ENCODE results near the gene ATG2A. TPM values are rescaled to one million over a fixed set of nuclear protein-coding genes. Genes with fewer than 3 reads are reported as not detected.

ATG2A gene
- total and polyA plus RNA-seq, 9 donors: 7.5 to 16.0 (median 12.2) TPM

DNA sequence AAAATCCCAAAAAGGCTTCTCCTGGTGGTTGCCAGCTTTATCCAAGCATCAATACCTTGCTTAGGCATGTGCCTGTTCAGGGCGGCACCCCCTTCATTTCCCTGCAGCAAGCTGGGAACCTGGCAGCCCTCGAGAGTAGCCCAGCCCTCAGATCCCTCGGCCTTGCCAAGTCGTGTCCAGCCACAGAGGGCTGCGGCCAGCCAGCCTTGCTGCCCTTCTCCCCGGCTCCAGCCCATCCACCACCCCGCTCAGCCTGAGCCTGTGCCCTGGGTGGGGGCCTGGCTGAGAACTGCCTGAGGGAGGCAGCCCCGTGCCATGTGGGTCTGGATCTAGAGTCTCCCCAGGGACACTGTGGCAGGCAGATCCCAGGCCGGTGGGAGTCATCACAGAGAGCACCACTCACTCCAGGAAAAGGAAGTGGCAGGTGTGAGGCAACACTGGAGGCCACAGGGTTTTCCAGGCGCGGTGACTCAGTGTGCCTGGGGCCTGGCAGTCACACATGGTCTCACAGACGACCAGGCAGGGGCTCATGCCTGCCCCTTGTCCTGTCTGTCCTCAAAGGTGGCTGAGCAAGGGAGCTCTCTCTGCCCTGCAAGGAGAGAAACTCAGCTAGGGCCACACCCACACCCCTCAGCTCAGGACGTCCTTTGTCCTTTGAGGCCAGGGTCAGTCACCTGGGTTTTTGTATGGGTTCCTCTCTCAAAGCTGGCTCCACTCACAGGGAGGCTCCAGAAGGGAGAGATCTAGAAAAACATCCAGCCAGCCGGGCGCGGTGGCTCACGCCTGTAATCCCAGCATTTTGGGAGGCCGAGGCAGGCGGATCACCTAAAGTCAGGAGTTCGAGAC lies 60.4 kb downstream of the ATG2A start:
- Histone ChIP-seq H3K27ac (ENCODE audit: low read length) (peak overlapping the region; percentile 84), H3K9me3 (replicated peaks; ENCODE audit: control insufficient read depth, low read depth, low read length) (no peaks in the 10 kb centered on the region), H3K4me3 (ENCODE audit: low read length) (no peak overlapping the region), H3K27me3 (ENCODE audit: control insufficient read depth, insufficient read depth, low read length) (no peaks in the 10 kb centered on the region), H3K36me3 (ENCODE audit: control insufficient read depth, insufficient read depth, low read length) (peaks cover 80% of the 10 kb centered on the region), H3K4me1 (ENCODE audit: control insufficient read depth, insufficient read depth, low read length) (peaks cover 70% of the 10 kb centered on the region)
- WGBS (ENCODE audit: insufficient coverage): 64% methylated on average over 13 of the region's 20 CpGs
- no peak for DNase-seq

DNA sequence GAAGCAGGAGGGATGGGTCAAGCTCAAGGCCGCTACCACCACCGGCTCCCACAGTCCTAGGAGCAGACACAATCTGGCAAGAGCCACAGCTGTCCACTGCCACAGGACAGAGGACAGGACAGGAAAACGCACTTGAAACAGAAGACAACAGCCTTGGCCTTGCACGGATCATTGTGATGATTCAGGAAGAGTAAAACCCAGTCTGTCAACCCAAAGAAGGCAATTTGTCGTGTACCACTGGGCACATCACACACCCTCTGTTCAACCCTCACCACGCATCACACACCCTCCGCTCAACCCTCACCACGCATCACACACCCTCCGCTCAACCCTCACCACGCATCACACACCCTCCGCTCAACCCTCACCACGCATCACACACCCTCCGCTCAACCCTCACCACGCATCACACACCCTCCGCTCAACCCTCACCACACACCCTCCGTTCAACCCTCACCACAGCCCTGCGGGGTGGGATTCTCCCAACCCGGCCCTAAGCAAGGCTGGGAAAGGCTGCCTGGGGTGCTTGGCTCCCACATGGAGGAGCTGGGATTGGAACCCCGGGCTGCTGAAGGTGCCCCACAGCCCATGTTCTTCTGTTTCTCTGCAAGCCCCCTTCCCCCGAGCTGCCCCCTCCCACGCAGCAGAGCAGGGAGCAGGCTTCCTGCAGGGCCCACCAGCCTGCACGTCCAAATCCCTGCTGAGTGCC lies 61.3 kb downstream of the ATG2A start:
- peaks cover 73% of the 10 kb centered on the region for H3K4me1 ChIP-seq (ENCODE audit: control insufficient read depth, insufficient read depth, low read length)
- DNase-seq: no peak
- H3K9me3 ChIP-seq (replicated peaks; ENCODE audit: control insufficient read depth, low read depth, low read length): no peaks in the 10 kb centered on the region
- no peaks in the 10 kb centered on the region for H3K27me3 ChIP-seq (ENCODE audit: control insufficient read depth, insufficient read depth, low read length)
- peaks cover 84% of the 10 kb centered on the region for H3K36me3 ChIP-seq (ENCODE audit: control insufficient read depth, insufficient read depth, low read length)
- no peak overlapping the region for H3K4me3 ChIP-seq (ENCODE audit: low read length)
- WGBS (ENCODE audit: insufficient coverage): 79% methylated on average over 11 of the region's 22 CpGs
- peak overlapping the region; percentile 84 for H3K27ac ChIP-seq (ENCODE audit: low read length)

DNA sequence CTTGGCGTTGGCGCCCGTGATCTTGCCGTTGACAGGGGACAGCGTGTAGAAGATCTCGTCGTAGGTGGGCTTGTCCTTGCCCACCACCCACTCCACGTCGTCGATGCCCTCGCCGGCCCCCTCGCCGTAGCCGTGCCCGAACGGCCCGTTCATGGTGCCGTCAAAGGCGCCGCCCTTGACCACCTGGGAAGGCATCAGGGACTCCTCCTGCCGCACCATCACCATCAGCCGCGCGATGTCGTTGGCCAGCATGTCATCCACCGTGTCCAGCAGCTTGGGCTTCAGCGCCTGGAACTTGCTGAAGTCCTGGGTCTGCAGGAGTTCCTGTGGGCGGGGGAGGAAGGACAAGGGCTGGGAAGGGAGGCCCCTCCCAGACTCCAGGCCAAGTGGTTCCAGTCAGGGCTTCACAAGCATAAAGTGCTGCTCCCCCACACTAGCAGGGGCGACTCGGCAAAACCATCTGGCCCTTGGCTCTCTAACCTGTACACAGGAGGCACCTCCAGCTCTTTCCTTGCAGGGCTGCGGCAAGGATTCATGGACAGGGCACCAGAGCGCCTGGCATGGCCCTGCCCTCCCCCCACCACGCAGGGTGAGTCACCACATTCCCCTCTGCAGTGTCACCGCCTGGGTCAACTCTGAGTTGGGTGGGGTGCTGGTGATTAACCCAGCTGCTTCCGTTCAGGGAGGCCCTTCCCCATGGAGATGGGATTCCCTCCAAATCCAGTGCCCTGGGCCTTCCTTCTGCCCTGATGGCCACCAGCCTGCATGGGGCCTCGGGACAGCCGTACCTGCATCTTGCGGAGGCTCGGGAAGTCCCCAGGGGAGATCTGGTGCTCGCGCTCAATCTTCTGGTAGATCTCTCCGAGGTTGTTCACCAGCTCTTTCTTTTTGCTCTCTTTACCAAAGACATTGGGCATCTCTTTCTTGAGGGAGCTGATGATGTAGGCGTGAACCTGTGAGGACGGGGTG lies 62.2 kb downstream of the ATG2A start:
- Histone ChIP-seq H3K36me3 (ENCODE audit: control insufficient read depth, insufficient read depth, low read length) (peaks cover 79% of the 10 kb centered on the region), H3K4me3 (ENCODE audit: low read length) (no peak overlapping the region), H3K27ac (ENCODE audit: low read length) (peak overlapping the region; percentile 84), H3K4me1 (ENCODE audit: control insufficient read depth, insufficient read depth, low read length) (peaks cover 75% of the 10 kb centered on the region), H3K27me3 (ENCODE audit: control insufficient read depth, insufficient read depth, low read length) (no peaks in the 10 kb centered on the region), H3K9me3 (replicated peaks; ENCODE audit: control insufficient read depth, low read depth, low read length) (no peaks in the 10 kb centered on the region)
- WGBS (ENCODE audit: insufficient coverage): 73% methylated on average over 36 of the region's 45 CpGs
- peak; percentile 80 for DNase-seq

DNA sequence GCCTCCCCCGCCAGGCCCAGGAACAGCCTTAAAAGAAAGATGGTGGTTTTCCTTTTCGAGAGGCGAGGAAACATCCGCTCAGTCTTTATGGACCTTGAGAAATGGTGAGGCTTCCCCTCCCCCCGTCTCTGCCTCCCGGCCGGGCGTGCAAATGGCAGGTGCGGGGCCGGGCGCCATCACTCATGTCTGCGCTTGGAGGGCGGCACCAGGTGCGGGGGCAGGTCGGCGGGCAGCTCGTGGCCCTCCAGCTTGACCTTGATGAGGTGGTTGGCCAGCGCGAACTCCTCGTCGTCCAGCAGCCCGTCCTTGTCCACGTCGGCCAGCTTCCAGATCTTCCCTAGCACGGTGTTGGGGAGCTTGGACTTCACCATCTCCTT lies 62.9 kb downstream of the ATG2A start:
- Histone ChIP-seq H3K27ac (ENCODE audit: low read length) (peak overlapping the region; percentile 13), H3K4me3 (ENCODE audit: low read length) (no peak overlapping the region), H3K27me3 (ENCODE audit: control insufficient read depth, insufficient read depth, low read length) (no peaks in the 10 kb centered on the region), H3K4me1 (ENCODE audit: control insufficient read depth, insufficient read depth, low read length) (peaks cover 76% of the 10 kb centered on the region), H3K9me3 (replicated peaks; ENCODE audit: control insufficient read depth, low read depth, low read length) (no peaks in the 10 kb centered on the region), H3K36me3 (ENCODE audit: control insufficient read depth, insufficient read depth, low read length) (peaks cover 73% of the 10 kb centered on the region)
- WGBS (ENCODE audit: insufficient coverage): 89% methylated on average over 21 of the region's 25 CpGs
- no peak for DNase-seq

DNA sequence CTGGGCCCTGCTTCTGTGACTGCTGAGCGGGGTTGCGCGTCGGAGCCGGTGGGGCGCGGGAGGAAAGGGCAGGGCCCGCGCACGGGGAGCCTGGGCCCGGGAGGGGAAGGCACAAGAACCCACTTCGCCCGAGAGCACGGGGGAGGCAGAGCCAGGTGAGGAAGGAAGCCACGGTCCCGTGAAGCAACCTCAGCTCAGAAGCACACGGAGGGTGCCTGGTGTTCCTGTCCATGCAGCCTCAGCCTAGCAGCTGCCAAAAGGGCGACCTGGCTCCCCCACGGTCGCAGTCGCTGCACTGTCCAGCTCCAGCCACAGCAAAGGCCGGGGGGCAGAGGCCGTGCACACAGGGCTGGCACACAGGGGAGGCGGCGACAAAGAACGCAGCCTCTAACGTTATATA lies 63.3 kb downstream of the ATG2A start:
- WGBS (ENCODE audit: insufficient coverage): 75% methylated on average over 18 of the region's 27 CpGs

DNA sequence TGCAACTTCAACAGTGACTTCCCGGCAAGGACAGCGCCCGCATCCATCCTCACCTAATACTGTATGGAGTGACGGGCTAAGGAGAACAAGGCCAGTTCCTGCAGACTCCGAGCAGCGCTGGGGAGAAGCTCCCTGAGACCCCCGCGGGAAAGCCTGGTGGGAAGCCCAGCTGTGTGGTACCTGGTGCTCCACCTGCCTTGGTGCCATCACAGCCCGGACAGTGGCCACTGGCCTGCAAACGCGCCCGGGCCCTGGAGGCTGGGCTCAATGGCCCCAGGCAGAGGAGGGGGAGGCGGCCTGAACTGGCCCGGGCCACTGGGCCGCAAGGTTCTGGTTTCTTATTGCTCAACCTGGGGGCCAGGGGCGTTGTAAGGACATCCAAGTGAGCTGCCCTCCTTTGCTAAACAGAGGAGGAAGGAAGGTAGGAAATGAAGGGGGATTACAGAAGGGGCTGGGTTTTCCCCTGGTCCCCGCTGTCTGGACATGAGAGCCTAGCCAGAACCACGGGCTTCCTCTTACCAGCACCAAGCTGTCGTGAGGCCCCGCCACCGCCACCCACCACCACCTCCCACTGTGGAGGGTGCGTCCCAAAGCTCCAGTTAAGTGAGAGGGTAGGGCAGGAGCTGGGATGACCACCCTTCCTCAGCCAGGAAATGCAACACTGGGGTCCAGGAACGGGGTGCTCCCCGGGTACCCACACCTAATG lies 64.1 kb downstream of the ATG2A start:
- no peak for DNase-seq
- Histone ChIP-seq H3K4me1 (ENCODE audit: control insufficient read depth, insufficient read depth, low read length) (peaks cover 75% of the 10 kb centered on the region), H3K36me3 (ENCODE audit: control insufficient read depth, insufficient read depth, low read length) (peaks cover 63% of the 10 kb centered on the region), H3K27me3 (ENCODE audit: control insufficient read depth, insufficient read depth, low read length) (no peaks in the 10 kb centered on the region), H3K4me3 (ENCODE audit: low read length) (no peak overlapping the region), H3K9me3 (replicated peaks; ENCODE audit: control insufficient read depth, low read depth, low read length) (no peaks in the 10 kb centered on the region), H3K27ac (ENCODE audit: low read length) (no peak overlapping the region)
- WGBS (ENCODE audit: insufficient coverage): 75% methylated on average over 14 of the region's 24 CpGs

More for the DNA sequence above, 63.3 kb downstream of the ATG2A start:
- peaks cover 68% of the 10 kb centered on the region for H3K36me3 ChIP-seq (ENCODE audit: control insufficient read depth, insufficient read depth, low read length)
- DNase-seq: no peak
- H3K9me3 ChIP-seq (replicated peaks; ENCODE audit: control insufficient read depth, low read depth, low read length): no peaks in the 10 kb centered on the region
- H3K4me1 ChIP-seq (ENCODE audit: control insufficient read depth, insufficient read depth, low read length): peaks cover 76% of the 10 kb centered on the region
- no peak overlapping the region for H3K27ac ChIP-seq (ENCODE audit: low read length)
- H3K27me3 ChIP-seq (ENCODE audit: control insufficient read depth, insufficient read depth, low read length): no peaks in the 10 kb centered on the region
- no peak overlapping the region for H3K4me3 ChIP-seq (ENCODE audit: low read length)

DNA sequence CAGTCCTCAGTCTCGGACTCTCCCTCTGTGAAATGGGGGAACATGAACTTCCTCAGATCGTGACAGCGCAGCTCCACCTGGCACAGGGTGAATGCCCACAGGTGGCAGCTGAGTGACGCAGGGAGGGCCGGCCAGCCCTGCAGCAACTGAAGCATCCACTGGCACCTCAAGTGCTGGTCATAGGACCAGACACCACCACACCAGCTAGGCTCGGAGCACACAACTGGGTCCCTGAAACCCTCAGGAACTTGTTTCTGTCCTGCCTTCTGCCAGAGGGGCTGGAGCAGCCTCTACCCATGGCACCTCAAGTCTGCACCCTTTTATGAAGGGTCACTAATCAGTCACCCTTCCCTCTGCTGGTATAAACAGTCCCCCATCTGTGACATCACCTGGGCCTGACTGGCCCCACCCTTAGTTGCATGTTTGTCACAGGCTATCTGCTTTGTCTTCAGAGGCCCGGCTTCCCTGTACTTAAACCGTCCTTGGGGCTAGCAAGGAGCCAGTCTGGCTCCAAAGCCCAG lies 65.1 kb downstream of the ATG2A start:
- Histone ChIP-seq H3K4me3 (ENCODE audit: low read length) (no peak overlapping the region), H3K27me3 (ENCODE audit: control insufficient read depth, insufficient read depth, low read length) (no peaks in the 10 kb centered on the region), H3K4me1 (ENCODE audit: control insufficient read depth, insufficient read depth, low read length) (peaks cover 72% of the 10 kb centered on the region), H3K27ac (ENCODE audit: low read length) (peak overlapping the region; percentile 21), H3K9me3 (replicated peaks; ENCODE audit: control insufficient read depth, low read depth, low read length) (no peaks in the 10 kb centered on the region), H3K36me3 (ENCODE audit: control insufficient read depth, insufficient read depth, low read length) (peaks cover 55% of the 10 kb centered on the region)
- no peak for DNase-seq
- 76% methylated on average over 8 of the region's 8 CpGs for WGBS (ENCODE audit: insufficient coverage)

DNA sequence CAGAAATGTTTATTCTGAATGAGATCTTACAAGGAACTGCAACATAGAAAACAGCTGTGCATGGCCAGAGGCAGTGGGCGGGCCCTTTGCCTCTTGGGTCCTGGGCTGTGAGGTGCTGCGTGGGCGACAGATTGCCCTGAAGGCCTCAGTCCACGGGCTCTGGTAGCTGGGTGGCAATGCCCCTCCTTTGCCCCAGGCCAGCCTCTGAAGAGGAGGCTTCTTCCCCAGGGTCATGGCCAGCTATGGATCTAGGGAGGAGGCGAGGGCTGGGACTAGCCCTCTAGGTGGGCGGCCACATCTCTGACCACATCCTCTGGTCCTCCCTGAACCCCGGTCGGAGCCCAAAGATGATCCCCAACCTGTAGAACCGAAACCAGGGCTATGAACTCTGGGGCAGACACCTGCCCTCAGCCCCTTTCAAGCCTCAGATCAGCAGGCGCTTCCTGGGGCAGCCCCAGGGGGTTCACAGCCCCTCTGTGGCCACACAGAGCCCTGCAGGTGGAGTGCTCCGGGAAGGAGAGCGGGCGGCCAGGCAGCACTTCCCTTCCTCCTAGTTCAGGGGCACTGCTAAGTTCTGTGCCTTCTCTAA lies 65.9 kb downstream of the ATG2A start:
- DNase-seq: no peak
- Histone ChIP-seq H3K4me1 (ENCODE audit: control insufficient read depth, insufficient read depth, low read length) (peaks cover 64% of the 10 kb centered on the region), H3K27ac (ENCODE audit: low read length) (peak overlapping the region; percentile 21), H3K9me3 (replicated peaks; ENCODE audit: control insufficient read depth, low read depth, low read length) (no peaks in the 10 kb centered on the region), H3K4me3 (ENCODE audit: low read length) (no peak overlapping the region), H3K36me3 (ENCODE audit: control insufficient read depth, insufficient read depth, low read length) (peaks cover 47% of the 10 kb centered on the region), H3K27me3 (ENCODE audit: control insufficient read depth, insufficient read depth, low read length) (no peaks in the 10 kb centered on the region)
- WGBS (ENCODE audit: insufficient coverage): 43% methylated on average over 13 of the region's 13 CpGs
